HG02840 (cell line): Measurements from ENCODE around the gene TEX38.
"Not testable (repeated sequence)": the region's sequence is repeated elsewhere in the genome, so short reads cannot be mapped to it uniquely, and the experiment has no call there.

Experiments used
- ATAC-seq: cut with Tn5 transposase; IDR thresholded peaks from one replicate; pipeline ENCODE4 v1.9.1; 2021; ENCODE audit warnings: mild to moderate bottlenecking, moderate library complexity, moderate number of reproducible peaks; ENCODE audit not compliant: unreplicated experiment, low FRiP score

Gene TEX38

DNA sequence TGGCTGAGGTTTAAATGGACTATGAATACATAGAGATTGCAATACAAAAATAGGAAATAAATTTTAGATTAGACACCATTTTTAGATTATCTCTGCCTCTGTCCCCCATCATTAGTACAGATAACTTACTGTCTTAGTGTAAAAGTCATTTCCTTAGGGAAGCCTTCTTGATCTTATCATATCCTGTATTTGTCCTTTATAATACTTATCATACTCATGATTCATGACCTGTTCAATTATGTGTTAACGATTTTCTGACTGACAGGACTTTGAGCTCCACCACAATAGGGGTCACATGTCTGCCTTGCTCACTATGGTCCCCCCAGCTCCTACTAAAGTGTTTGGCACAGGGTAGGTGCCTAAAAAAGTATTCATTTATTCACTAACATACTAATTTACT is 14.6 kb downstream of the TEX38 start:
- ATAC-seq = no peak

DNA sequence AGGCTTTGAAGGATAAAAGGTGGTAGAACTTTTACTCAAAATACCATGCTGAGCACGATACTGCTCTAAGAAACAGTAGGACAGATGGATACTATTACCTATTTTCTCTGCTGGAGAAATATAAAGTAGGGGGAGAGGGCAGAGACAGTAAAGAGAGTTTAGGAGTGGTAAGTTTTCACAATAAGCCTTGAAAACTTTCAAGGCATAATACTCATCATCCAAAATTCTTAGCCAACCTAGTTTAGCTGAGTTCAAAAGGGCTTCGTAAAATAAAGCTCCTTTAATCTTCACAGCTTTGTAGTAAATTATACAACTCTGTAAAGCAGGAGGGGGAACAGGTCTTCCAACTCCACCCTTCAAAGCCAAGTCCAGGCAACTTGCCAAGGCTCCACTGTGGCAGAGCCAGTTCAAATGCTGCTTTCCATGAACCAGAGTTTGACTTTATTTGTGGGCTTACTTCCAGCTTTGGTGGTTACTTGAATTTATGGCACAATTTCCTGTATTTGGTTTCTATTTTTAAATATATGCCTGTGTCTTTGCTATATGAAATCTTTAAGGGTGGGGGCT is 15.5 kb downstream of the TEX38 start:
- ATAC-seq = no peak

DNA sequence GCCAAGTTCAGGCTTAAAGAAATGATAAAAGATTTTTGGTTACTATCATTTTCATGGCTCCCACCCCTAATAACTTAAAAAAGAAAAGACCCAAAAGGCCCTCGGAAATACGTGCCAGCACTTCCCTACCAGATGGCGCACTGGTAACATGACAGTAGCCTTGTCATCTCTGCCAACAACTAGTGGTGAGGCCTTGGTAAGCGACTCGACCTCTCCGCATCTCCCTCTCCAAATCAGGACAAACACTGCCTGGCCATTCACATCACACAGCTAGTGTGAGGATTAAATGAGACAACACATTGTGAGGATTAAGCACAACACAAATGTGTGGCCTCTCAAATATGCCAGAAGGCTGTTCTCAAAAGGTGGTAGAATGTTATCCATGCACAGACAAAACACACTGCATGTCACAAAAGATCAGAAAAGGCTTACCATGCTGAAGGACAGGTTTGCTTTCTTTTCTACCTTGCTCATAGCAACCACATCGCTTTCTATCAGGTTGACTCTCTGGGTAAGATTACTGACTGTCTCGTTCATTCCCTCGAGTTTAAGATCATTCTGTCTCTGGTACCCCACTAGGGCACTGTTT is 16.4 kb downstream of the TEX38 start:
- ATAC-seq = no peak

DNA sequence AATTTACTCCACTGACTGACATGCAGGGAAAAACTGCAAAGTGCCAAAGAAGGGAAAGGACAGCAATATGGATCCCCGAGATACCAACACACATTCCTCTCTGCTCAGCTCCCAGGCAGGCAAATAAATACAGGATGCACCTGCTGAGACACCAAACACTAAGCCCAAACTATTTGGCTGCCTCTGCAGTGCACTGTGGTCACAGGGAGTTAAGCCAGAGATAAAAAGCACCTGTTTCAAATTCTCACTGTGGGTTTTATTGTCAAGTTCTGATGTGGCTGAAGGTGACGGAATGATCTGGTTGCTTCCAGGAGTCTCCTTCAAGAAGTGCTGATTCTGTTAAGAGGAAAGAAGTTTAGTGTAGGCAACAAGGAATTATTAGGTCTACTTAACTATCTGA is 17.7 kb downstream of the TEX38 start:
- ATAC-seq = no peak

DNA sequence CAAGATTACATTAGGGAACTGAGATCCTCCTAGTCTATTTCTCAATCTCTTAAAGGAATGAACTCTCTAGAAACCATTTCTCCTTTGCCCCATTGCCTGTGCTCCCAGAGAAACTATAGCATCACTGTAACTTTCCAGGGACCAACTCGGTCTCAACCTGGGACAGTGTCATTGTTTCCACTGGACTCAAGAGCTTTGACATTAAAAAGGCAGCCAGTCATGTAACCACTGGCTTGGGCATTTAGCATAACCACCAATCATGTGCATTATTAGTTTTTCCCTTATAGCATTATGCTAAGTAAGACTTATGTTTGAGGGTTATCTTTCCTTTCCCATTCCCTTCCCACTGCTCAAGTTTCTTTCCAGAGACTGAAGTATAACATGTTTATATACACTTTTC is 18.2 kb downstream of the TEX38 start:
- no peak for ATAC-seq

DNA sequence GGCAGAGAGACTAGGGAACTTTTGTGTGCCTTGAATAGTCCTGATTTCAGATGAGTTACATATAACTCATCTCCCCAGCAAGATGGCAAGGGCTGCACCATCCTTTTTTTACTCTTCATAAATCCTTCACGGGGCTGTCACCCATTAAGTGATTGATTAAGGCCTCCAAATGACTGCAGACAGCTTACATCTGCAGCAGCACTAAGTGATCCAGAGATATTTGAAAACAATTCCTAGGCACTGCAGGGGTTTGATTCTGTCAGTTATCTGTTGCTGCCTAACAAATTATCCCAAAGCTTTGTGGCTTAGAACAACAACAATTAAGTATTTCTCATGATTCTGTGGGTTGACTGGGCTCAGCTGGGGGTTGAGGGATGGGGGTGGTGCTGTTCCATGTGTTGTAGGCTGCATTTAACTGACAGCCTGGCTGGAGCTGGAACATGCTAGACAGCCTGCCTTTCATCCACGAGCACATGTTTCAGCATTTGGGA is 19.3 kb downstream of the TEX38 start:
- ATAC-seq = no peak

GRCh38 chr1:46691997-46692790 is 20.5 kb downstream of the TEX38 start:
- no peak for ATAC-seq

DNA sequence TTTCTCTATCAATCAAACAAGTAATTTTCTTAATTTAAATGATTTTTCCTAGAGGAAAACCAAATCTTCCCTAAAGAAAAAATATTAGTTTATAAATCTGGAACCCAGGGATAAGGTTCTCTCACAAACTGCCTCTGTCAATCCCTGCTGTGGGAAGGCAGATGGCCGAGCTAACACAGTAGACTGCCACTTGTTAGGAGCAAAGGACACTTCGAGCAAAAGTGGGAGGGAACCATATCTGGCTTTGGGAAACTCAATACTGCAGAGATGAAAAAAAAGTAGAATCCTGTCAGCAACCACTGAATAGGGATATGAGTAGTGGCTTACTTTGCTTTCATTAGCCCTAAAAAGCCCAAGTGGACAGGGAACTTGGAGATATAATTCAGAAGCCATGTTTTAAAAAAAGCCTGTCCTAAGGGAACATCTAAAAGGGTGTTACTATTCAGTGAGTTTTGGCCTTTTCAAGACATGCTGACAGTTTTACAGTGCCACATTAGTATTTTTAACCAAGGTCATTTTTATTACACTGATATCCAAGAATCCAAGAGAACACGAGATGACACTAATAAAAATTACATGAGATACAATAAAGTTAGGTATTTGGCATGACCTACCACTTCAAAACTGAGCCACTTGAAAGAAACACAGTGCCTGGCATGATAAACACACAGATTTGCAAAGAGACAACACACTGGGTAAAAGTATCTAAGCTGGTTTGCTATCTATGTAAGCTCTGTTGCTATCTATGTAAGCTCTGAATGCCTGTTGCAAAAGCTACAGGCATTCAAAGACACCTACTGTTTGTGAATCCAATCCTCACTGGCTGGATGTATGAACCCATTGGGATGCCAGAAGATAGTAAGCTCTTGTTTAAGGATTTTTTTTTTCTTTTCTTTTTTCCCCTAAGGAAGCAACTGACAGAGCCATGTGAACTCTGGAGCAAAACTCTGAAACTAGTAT is 21.4 kb downstream of the TEX38 start:
- ATAC-seq = no peak

DNA sequence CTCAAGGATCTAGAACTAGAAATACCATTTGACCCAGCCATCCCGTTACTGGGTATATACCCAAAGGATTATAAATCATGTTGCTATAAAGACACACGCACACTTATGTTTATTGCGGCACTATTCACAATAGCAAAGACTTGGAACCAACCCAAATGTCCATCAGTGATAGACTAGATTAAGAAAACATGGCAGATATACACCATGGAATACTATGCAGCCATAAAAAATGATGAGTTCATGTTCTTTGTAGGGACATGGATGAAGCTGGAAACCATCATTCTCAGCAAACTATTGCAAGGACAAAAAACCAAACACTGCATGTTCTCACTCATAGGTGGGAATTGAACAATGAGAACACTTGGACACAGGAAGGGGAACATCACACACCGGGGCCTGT is 23.0 kb downstream of the TEX38 start:
- not testable (repeated sequence) for ATAC-seq

GRCh38 chr1:46697053-46697452 is 25.4 kb downstream of the TEX38 start:
- ATAC-seq = no peak

DNA sequence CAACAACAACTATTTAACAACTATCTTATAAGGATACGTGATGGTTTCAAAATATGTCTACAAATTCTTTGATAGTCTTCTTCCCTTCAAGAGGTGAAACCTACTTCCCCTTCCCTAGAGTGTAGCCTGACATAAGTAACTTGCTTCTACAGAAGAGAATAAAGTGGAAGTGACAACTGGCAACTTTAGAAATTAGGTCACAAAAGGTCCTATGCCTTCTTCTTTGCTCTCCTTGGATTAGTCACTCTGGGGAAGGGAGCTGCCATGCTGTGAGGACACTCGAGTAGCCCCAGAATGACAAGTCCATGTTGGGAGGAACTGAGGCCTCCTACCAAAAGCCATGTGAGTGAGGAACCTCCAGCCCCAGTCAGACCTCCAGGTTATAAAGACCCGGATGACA is 28.0 kb downstream of the TEX38 start:
- ATAC-seq = no peak

GRCh38 chr1:46703927-46704641 is 32.4 kb downstream of the TEX38 start:
- no peak for ATAC-seq

- no peak for ATAC-seq
These were observed 33.8 kb downstream of the TEX38 start for GRCh38 chr1:46705408-46705807.

DNA sequence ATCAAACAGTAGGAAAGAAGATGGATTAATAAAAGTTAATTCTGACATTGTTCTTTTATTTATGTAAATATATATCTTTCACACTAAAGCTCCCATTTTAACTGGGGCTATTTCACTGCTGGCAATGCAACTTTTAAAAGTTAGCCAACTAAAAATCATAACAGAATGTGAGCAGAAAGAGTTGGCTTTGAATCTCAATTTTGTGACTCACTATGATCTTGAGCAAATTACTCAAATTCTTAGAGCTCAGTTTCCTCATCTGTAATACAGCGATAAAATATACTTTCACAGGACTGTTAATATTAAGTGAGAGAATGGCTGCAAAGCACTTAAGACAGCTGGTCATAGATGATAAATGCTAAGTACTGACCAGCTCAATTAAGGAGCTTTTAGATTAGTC is 36.5 kb downstream of the TEX38 start:
- no peak for ATAC-seq

- no peak for ATAC-seq
These were observed 43.3 kb downstream of the TEX38 start for GRCh38 chr1:46714976-46715375.

GRCh38 chr1:46717654-46718053 is 46.0 kb downstream of the TEX38 start:
- ATAC-seq = no peak

- peak; percentile 17 for ATAC-seq
These were observed 46.7 kb downstream of the TEX38 start for GRCh38 chr1:46718340-46718726.

- peak; percentile 99 for ATAC-seq
These were observed 47.3 kb downstream of the TEX38 start, which contains the start of gene EFCAB14 for GRCh38 chr1:46718727-46719622. EFCAB14 (minus strand) TSS chr1:46719114; CDS start chr1:46718087, 1,027 bp downstream.

DNA sequence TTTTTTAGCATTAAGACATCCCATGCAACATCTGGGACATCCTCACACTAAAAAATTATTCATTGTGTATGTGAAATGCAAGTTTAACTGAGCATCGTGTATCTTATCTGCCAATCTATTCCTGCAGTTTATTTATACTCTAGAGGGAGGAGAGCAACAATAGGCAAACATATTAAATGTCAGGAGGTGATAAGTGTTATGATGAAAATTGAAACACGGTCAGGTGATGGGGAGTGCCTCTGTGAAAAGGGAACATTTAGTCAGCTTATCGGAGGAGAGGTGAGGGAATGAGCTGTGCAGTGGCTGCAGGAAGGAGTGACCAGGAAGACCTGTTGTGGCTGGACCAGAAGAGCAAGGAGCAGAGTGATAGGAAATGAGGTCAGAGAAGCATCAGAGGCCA is 48.0 kb downstream of the TEX38 start:
- ATAC-seq = no peak
